ENCODE data around the gene ZSCAN2. TPM values are rescaled to one million over a fixed set of nuclear protein-coding genes. Genes with fewer than 3 reads are reported as not detected.

ZSCAN2 gene
- total and polyA plus RNA-seq, 2 of the 8 experiments (the other 6 are each of a cell fraction or from before 2014, with no cell fraction given): 23.6 to 52.4 TPM

- Histone ChIP-seq H3K36me3 (ENCODE audit: control insufficient read depth in 2 of 4, insufficient read depth in 4 of 4, low read length in 3 of 4) (no peaks in the 10 kb centered on the region), H2BK15ac (ENCODE audit: low read length) (no peak overlapping the region), H3K4me2 (ENCODE audit: insufficient read depth in 1 of 2, low read depth in 2 of 2, low read length in 2 of 2) (no peak overlapping the region), H4K91ac (replicated peaks; ENCODE audit: insufficient read length, low read length) (no peak overlapping the region), H2BK5ac (ENCODE audit: low read depth, low read length) (no peak overlapping the region), H3K56ac (replicated peaks; ENCODE audit: insufficient read length, low read depth, low read length) (no peak overlapping the region), H3K23me2 (ENCODE audit: low read depth, low read length) (peaks cover 4% of the 10 kb centered on the region; the same call in 1 of the 2 replicates), H3K9ac (replicated peaks in 1 of 4; ENCODE audit: extremely low read depth in 1 of 4, low read depth in 3 of 4, low read length in 3 of 4) (no peak overlapping the region), H3K14ac (ENCODE audit: insufficient read length) (no peak overlapping the region), H3K27me3 (replicated peaks in 1 of 4; ENCODE audit: control insufficient read depth in 3 of 4, extremely low read depth in 1 of 4, insufficient read depth in 3 of 4, low read length in 3 of 4) (peaks cover 0 to 3% (median 0%) of the 10 kb centered on the region in 4 experiments; a peak in 1 of 7 replicates), H2BK12ac (ENCODE audit: low read depth, low read length) (no peak overlapping the region), H3K79me2 (ENCODE audit: control insufficient read depth in 1 of 2, insufficient read depth in 2 of 2, low read length in 2 of 2) (no peaks in the 10 kb centered on the region), H4K5ac (ENCODE audit: insufficient read length, low read depth, low read length) (no peak overlapping the region), H3K18ac (ENCODE audit: extremely low read depth, low read length) (no peak overlapping the region), H3K23ac (ENCODE audit: insufficient read length) (no peak overlapping the region), H4K8ac (ENCODE audit: extremely low read depth, insufficient read depth, low read length) (no peak overlapping the region; the same call in 1 of the 2 replicates), H2AFZ (ENCODE audit: low read length) (no peak overlapping the region), H2BK20ac (ENCODE audit: low read length) (no peak overlapping the region), H4K20me1 (replicated peaks in 1 of 2; ENCODE audit: control insufficient read depth in 1 of 2, insufficient read depth in 2 of 2, low read length in 2 of 2) (no peaks in the 10 kb centered on the region), H3K4ac (replicated peaks; ENCODE audit: insufficient read length, low read depth, low read length) (no peak overlapping the region), H3K27ac (ENCODE audit: low read depth, low read length) (no peak overlapping the region), H3K4me3 (ENCODE audit: extremely low read depth in 1 of 4, insufficient read depth in 2 of 4, low read depth in 3 of 4, low read length in 4 of 4) (no peak overlapping the region), H2BK120ac (replicated peaks; ENCODE audit: low read depth, low read length) (no peak overlapping the region), H3K4me1 (replicated peaks in 1 of 4; ENCODE audit: control insufficient read depth in 3 of 4, insufficient read depth in 4 of 4, low read length in 3 of 4) (peaks cover 0 to 10% (median 2%) of the 10 kb centered on the region in 4 experiments; a peak in 4 of 7 replicates), H3K79me1 (ENCODE audit: low read depth, low read length) (no peaks in the 10 kb centered on the region; the same call in 1 of the 2 replicates), H3K9me3 (ENCODE audit: insufficient read depth in 2 of 2, low read depth in 1 of 2, low read length in 1 of 2) (peaks cover 0 to 7% of the 10 kb centered on the region in 2 experiments; a peak in 1 of 4 replicates), H2AK5ac (ENCODE audit: low read depth, low read length) (no peak overlapping the region)
- 91% methylated on average over 2 of the region's 2 CpGs; no CpG with 5 or more reads in 1 of the 2 experiments for WGBS, 2 experiments (ENCODE audit: extremely low coverage in 1 of 2, insufficient coverage in 1 of 2, insufficient read length in 1 of 2, insufficient replicate concordance in 2 of 2, low coverage in 1 of 2, low lambda C conversion rate in 2 of 2, missing lambda C conversion rate in 1 of 2)
- FAIRE-seq (no peak), DNase-seq (ENCODE audit: low read depth in 1 of 2, low spot score in 2 of 2) (no peak)
- POLR2A ChIA-PET (ENCODE audit: partially characterized antibody): interaction anchor here (0.8 kb wide), 1 partner anchor 44 kb away, joined by 4 read pairs; no protein-coding TSS in a partner anchor
- CTCF ChIA-PET (ENCODE audit: partially characterized antibody): interaction anchor here (0.9 to 3.2 kb wide), 3 partner anchors 23 to 60 kb away, joined by 3 to 15 read pairs (median 5); partner anchors contain the start of gene WDR73
- no peak for TF ChIP-seq POU5F1 (IDR thresholded peaks at IDR 0.05; ENCODE audit: low read depth, low read length)
Measured at GRCh38 chr15:84595660-84596059, 5.1 kb upstream of the ZSCAN2 start.

Measured in H1 (cell line).